ENCODE measurements around the gene MACROD1. TPM values are rescaled to one million over a fixed set of nuclear protein-coding genes. Genes with fewer than 3 reads are reported as not detected.
"Not testable (repeated sequence)": the region's sequence is repeated elsewhere in the genome, so short reads cannot be mapped to it uniquely, and the experiment has no call there.

The MACROD1 gene
- total RNA-seq, 1 donor = 22.4 TPM

DNA sequence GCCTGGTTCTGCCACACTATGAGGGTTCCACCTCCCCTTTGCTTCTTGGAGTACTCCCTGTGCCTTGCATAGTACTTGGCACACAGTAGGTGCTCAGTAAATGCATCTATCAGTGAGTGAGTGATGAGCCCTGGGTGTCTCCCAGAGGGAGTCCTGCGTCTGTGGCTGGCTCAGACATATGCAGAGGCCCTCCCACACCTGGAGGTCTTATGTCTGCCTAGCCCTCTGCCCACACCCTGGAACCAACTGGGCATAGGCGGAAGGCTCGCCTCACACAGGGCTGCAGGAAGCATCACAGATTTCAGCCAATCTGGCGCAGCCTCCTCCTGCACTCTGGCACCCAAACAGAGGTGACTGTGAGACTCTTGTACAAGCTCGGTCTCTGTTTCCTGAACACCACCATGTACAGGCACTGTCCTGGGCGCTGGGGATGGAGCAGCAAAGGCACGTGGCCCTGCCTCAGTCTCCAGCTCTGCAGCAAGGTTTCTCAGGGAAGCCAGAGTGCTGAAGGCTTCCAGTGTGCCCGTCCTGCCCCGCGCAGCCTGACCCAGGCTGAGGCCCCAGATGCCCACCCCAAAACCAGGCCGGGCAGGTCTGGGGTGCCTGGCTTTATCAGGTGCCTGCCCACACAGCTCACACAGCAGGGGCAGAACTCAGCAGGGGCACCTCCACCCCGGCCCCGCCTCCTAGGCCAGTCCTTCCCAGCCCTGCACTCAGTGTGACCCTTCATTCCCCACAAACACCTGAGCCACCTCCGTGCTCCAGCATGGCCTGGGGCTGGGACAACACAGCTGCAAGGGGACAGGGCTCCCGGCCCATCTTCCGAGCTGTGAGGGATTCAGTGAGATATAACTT lies 103.5 kb downstream of the MACROD1 start:
- DNase-seq (ENCODE audit: low read depth in 2 of 3, low spot score in 2 of 3) = no peak

DNA sequence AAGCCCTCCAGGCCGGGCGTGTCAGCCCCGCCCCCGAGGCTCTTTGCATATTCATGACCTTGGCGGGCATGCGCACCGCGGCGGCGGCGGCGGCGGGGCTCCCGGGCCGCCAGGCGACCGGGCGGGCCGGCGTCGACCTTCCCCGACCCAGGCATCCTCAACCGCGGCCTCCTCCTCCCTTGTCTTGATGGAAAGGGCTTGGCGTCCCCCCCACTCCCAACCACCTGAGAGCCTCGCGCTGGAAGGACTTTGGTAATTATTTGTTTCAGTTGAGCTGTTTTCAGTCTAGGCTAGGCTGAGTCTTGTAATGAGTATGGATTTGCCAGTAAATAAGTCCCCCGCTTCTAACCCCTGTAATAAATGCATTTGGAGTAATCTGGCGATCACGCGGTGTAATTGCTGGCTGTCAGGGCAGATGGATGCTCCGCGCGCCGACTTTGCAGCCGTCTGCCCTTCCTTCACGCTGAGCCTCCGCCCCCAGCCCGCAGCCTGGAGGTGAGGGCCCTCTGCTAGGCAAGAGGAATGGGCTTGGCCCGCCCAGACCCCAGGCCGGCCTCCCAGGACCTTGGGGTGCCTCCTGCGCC lies 105.0 kb downstream of the MACROD1 start:
- peak in 2 of 3 donors; percentile 54 to 55 for DNase-seq (ENCODE audit: low read depth in 2 of 3, low spot score in 2 of 3)

DNA sequence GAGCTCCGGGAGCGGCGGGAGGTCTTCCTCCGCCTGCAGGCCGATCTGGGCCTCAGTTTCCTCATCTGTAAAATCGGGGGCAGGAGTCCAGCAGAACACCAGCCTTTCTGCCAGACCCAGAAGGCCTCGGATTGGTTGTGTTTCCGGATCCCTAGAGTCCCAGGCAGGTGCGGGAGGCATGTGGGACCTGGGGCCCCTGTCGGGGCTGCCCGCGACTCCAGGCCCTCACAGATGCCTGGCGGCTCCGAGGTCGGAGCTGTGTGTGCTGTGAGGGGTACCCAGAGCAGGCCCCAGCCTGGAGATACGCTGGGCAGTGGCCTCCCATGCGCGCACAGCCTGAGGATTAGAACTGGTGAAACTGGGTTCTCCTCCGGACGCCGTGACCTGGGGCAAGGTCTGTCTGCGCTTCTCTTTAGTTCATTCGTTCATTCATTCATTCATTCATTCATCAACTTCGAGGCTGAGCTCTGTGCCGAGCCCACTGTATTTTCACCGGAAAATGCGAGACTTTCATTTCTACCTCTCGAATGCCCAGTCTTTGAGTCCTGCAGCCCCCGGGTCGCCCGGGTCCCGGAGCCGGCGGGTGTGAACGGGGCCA lies 105.6 kb downstream of the MACROD1 start:
- DNase-seq (ENCODE audit: low read depth in 2 of 3, low spot score in 2 of 3) = peak in 1 of 3 donors; percentile 5

DNA sequence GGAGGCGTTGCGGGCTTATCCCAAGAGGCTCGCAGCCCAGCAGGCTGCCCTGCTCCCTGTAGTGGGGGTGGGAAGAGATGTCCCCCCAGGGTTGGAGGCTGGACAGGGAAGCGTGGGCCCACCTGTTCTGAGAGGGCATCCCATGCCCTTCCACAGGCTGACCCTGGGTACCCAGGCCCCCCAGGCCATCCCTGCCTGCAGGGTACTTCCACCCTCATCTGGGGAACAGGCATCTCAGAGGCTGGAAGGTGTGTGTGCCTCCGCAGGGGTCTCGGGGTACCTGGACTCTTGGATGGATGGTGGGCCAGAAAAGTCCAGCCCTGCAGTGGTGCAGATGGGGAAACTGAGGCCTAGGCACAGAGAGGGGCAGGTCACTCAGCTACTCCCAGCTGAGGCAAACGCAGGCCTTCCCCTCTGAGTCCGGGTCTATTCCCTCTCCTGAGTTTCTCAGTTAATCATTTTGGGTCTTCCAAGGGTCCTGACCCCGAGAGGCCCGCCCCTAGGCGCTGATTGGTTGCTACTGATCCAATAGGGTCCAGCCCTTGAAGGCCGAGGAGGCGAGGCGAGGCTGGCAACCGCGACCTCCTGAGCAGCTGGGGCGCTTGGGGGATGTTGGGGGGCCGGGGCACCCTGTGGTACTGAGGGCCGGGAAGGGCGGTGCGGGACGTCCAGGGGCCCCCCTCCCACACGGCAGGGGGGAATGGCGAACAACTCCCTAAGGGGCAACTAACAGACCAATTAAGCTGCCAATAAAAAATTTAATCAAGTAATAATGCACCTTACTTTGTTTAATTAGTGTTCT lies 106.4 kb downstream of the MACROD1 start:
- no peak for DNase-seq (ENCODE audit: low read depth in 2 of 3, low spot score in 2 of 3)

DNA sequence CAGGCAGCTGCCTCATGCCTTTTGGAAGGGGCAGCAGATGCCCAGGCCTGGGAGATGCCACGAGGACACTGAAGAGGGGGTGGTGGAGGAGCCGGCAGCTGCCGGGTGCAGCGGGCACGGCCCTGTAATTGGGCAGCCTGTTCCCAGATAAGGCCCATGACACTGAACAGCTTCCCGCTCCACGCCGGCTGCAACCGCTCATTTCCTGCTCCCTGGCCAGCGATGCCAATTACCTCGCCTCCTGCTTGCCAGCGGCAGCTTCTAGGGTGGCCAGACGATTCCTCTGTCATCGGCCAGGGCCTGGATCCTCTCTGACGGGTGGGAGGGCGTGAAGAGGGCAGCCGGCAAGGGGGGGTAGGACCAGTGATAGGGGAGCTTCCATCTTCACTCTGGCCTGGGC lies 107.4 kb downstream of the MACROD1 start:
- no peak for DNase-seq (ENCODE audit: low read depth in 2 of 3, low spot score in 2 of 3)

DNA sequence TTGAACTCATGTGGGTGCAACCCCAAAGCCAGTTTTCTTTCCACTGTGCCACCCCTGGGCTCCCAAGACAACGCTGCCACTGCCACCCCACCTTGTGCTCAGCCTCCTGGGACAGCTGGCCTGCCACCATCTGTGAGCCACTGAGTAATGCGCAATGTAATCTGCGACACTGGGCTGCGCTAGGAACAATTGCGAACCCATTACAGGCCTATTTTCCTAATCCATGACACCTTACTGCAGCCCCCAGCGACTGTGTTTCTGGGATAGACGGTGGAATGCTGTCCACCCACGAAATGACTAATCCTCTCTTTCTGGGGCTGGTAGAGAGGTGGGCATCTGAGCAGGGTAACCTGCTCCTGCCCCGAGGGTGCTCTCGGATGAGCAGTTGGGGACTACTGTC lies 108.0 kb downstream of the MACROD1 start:
- no peak for DNase-seq (ENCODE audit: low read depth in 2 of 3, low spot score in 2 of 3)

DNA sequence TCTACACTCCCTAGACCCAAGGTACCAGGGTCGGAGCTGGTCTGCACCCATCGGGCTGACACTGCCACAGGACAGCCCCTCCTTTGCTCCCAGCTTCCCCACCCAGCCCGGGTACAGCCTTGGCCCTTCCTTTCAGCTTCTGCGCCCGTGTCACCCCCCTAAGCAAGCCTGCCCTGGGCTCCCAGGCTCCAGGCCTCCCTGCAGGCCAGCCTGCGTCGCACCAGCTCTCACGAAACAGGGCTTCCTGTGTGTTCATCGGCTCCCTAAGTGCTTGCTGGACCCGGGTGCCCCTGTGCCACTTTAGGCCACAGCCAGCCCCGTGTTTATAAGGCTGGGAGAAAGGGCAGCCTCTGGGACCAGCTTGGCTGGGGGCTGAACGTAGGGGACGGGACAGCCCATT lies 109.1 kb downstream of the MACROD1 start:
- no peak for DNase-seq (ENCODE audit: low read depth in 2 of 3, low spot score in 2 of 3)

DNA sequence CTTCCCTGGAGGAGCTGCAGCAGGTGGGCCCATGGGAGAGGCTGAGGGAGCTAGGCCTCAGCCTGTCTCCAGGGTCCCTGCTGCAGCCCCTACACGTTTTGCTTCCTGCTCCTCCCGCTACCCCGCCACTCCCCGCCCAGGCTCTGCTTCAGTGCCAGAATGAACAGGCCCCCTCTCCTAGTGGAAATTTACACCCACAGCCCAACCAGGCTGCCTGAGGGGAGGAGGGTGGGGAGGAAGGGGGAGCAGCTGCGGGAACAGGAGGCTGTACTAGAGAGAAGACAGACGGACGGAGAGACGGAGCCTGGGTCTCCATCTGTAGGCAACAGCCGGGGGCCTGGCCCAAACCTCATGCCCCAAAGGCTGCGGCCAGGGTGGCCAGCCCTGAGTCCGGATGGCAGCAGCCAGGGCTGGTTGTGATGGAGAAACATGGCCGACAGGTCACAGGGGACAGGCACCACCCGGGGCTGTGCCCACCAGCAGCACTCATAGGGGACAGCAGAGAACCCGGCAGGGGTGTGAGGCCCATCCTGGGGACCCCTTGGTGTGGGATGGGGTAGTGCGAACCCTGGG lies 109.6 kb downstream of the MACROD1 start:
- DNase-seq (ENCODE audit: low read depth in 2 of 3, low spot score in 2 of 3) = no peak

DNA sequence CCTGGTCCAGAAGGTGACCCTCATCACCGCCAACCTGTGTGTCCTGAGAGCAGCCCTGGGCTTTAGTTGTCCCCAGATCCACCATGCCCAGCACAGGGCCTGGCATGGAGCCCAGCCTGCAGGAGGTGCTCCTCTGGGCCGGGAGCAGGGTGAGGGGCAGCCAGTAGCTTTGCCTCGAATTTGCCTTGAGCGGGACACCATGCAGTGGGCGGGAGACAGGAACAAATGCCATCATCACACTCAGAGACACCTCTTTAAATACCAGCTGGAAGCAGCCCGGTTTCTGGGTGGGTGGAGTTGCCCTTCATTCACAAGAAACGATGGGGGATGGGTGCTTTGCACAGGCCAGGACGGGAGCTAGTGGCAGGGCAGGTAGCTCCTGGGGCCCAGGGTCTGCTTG lies 110.8 kb downstream of the MACROD1 start:
- no peak for DNase-seq (ENCODE audit: low read depth in 2 of 3, low spot score in 2 of 3)

DNA sequence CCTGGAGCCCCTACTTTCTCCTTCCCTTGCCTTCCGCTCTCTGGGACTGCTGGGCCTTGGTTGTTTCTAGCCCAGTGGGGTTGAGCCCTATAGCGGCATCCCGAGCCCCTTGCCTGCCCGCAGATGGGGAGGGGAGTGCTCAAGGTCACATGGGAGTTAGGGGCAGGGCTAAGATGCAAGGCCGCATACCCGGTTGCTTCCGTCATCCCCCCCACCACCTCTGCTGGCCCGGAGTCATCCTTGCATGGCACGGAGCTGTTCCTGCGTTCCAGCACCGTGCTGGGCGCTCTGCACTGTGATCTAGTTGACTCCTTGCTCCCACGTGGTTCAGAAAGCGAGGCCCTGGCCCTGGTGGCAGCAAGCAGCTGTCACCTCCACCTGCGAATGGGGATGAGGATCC lies 112.2 kb downstream of the MACROD1 start:
- no peak for DNase-seq (ENCODE audit: low read depth in 2 of 3, low spot score in 2 of 3)

DNA sequence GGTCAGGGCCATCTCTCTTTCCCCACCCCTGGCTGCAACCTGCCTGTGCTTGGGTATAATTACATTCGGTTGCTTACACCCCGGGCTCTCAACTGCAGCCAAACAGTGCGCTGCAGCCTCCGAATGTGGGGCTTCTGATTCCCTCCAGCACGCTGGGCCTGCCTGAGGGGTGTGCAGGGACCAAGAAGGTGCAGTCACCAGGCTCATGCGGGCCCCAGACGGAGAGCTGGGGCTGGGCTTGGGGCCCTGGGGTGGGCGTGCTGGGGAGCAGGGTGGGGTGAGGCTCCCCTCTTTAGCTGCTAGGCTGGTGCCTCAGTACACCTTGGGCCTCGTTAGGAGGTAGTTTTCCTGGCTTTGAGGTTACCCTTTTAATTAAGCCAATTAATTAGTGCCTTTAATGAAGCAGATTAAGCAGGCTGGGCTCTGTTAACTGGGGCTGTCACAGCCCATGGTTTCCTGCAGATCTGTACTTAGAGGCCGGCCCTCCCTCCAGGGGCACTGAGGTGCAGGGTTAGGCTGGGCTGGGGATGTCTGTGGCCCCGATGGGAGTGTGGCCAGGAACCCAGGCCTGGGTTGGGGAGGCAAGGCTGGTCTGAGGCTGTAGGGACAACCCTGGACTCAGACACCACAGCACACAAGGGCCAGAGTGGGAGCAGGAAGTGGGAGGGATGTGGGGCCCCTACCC lies 112.8 kb downstream of the MACROD1 start:
- no peak for DNase-seq (ENCODE audit: low read depth in 2 of 3, low spot score in 2 of 3)

DNA sequence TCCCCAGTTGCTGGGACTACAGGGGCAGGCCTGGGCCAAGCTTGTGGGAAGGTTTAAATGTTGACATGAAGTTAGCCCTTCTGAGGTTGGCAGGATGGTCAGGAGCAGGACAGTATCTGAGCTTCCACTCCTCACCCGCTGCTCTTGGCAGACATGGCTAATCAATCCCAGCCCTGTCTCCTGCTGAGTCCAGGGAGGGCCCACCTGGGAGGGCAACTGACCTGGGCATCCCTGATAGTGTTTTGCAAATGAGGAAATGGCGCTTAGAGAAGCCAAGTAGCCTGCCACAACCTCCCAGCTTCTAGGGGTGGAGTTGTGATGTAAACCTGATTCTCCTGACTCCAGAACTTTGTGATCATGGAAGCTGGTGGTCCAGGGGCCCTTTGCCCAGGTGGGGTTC lies 113.5 kb downstream of the MACROD1 start:
- DNase-seq (ENCODE audit: low read depth in 2 of 3, low spot score in 2 of 3) = no peak

DNA sequence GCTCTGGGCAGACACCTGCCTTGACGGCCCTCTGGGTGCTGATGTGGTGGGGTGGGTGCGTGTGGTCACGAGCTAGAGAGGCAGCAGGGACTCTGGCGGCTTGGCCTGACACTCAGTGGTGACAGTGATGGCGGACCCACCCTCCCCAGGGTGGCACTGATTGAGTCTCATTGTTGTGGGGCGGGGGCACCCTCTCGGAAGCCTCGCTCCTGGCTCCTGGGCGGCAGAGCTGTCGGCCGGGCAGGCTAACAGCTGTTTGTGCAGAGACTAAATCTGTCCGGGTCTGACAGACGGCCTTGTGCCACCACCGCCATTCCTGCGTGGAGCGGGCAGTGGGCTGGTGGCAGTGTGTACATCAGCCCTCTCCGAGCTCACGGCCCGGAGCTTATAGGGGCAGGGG lies 114.6 kb downstream of the MACROD1 start:
- no peak for DNase-seq (ENCODE audit: low read depth in 2 of 3, low spot score in 2 of 3)

DNA sequence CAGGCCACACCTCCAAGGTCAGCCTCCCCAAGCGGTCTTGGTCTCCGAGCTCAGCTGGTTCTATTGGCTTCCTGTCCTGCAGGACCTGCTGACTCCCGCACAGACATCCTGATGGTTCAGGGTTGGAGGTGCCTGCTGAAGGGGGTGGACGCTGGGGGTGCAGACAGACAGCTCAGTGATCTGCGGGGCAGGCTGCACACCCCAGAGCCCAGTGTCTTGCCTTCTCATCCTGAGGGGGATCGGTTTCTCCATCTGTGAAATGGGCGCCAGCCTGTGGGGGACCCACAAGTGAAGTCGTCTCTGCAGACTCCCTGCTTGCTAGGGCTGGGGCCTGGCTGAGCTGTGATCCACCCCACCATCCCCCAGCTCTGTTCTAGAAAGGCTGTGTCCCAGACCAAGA lies 116.4 kb downstream of the MACROD1 start:
- no peak for DNase-seq (ENCODE audit: low read depth in 2 of 3, low spot score in 2 of 3)

DNA sequence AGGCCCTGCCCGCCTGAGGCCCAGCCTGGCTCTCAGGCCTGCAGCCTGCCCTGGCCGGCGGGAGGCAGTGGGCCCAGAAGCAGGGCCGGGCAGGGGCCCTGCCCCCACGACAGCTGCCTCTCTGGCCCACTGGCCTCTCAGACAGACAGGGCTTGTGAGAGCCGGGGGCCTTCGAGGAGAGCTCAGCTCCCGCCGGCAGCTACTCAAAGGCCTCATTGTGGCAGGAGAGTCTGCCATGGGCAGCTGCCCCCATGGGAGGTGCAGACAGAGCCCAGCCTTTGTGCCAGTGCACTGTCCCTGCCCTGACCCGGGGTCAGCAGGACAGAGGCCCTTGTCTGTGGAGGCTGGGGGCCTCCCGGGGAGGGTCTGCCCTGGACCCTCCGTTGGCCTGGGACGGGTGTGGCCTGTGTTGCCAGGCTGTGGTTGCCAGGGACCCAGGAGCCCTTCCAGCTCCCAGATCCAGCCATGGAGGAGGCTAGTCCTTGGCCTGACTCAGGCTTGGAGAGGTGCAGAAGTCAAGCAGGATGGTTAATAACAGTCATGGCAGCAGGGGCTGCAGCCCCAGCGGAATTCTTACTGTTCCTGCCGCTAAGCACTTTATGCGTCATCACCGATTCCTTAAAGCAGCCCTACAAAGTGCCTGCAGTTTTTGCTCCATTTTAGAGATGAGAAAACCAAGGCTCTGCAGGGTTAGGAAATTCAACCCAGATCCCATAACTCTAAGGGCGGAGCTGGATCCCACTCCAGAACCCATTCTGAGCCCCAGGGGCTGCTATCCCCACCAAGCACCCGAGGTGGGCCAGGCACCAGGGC lies 117.7 kb downstream of the MACROD1 start:
- DNase-seq (ENCODE audit: low read depth in 2 of 3, low spot score in 2 of 3) = no peak

DNA sequence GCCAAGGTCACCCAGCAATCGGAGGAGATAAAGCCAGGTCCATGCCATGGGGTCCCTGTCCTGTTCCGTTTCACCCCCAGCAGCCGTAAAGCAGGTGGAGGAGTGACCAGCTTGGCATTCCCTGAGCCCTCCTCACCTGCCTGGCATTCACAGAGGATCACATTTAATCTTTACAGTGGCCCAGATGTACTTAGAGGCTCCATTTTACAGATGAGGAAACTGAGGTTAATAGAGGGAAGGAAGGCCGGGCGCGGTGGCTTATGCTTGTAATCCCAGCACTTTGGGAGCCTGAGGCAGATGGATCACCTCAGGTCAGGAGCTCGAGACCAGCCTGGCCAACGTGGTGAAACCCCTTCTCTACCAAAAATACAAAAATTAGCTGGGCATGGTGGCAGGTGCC lies 118.5 kb downstream of the MACROD1 start:
- DNase-seq (ENCODE audit: low read depth in 2 of 3, low spot score in 2 of 3) = not testable (repeated sequence)

DNA sequence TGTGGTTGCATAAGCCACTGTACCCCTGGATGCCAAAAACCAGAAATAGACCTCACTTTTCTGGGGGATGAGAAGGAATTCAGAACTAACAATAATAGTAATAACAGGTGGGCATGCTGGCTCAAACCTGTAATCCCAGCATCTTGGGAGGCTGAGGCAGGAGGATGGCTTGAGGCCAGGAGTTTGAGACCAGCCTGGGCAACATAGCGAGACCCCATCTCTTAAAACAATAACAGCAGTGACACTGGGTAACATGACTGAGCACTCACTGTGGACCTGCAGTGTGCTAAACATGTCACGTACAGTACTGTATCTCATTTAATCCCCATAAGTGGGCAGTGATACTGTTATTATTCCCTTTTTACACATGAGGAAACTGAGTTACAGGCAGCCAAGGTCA lies 120.2 kb downstream of the MACROD1 start:
- no peak for DNase-seq (ENCODE audit: low read depth in 2 of 3, low spot score in 2 of 3)

DNA sequence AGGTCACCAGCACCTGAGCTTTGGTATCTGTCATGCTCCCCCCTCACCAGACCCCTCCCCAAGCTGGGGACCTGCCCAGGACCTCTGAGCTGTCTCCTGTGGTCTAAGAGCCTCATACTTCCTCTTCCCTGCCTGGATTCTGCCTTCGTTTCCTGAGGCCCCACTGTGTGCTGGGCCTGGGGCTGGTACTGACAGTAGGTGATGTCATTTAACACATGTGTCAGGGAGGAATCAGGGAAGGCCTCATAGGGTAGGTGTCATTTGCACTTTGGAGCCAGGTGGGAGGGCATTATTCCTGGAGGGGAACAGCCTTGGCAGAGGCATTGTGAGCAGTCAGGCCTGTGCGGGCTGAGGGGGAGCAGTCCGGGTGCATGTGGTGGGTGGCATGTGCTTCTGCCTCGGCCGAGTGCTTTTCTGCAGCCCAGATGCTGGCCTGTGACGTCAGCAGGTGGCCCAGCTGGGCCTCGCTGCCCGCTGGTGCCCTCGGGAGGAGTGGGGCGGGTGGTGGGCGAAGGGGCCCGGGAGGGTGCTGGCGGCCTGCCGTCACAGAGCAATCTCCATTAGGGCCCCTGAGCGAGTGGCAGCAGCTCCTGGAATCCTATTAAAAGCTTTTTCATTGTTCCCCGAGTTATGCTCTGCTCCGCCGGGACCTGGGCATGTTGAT lies 121.1 kb downstream of the MACROD1 start:
- peak in 1 of 3 donors; percentile 31 for DNase-seq (ENCODE audit: low read depth in 2 of 3, low spot score in 2 of 3)

DNA sequence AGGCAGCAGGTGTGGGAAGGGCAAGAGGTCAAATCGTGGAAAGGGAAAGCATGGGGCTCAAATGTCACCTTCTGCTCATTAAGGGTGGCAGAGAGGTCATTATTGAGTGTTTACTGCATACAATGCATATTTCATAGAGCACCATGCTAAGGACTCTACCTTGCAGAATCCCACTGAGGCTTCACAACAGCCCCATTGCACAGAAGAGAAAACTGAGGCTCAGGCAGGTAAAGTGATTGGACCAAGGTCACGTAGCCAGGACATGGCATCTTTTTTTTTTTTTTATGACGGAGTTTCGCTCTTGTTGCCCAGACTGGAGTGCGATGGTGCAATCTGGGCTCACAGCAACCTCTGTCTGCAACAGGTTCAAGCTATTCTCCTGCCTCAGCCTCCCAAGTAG lies 122.4 kb downstream of the MACROD1 start:
- DNase-seq (ENCODE audit: low read depth in 2 of 3, low spot score in 2 of 3) = no peak
